Left forelimb (tissue), 1 donor: ENCODE results near the gene TM7SF2.

Experiments
- DNase-seq: peaks from one replicate; pipeline ENCODE4 v3.0.0-alpha.2; 2018; ENCODE audit warnings: low spot score

TM7SF2 gene

DNA sequence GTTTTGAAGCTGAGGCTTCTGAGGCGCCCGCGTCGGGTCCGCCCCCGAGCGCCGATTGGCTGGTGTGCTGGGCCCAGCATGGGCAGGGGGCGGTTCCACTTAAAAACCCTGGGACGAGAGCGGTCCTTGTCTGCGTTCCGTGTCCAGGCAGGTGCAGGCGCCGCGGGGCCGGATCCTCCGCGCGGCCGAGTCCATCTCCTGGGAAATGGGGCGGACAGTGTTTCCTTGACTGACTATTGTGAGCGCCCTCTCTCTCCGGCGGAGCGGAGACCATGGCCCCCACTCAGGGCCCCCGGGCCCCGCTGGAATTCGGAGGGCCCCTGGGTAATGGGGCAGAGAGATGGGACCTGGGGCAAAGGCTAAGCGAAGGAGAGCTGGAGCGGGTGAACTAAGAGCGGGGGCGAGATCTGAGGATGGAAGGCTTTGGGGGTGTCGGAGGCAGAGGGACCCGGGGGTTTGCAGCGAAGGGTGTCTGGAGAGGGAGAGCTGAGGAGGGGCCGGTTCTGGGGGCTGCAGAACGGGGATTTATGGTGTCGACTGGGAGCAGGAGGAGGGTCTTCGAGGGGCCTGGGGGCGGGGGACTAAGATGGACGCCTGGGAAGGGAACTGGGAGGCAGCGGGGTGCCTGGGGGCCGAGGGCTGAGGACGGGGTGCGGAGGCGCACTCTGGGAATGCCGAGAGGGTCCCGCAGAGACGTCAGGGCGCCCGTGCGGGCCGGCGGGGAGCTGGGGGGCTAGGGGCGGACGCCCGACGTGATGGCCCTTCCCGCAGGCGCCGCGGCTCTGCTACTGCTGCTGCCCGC, at the start of gene TM7SF2:
Gene TM7SF2, plus strand, starts transcription at position 129 of the 802 bp plus-strand sequence. Its CDS starts 144 bp downstream, at position 273.
- DNase-seq, result peak; percentile 91

DNA sequence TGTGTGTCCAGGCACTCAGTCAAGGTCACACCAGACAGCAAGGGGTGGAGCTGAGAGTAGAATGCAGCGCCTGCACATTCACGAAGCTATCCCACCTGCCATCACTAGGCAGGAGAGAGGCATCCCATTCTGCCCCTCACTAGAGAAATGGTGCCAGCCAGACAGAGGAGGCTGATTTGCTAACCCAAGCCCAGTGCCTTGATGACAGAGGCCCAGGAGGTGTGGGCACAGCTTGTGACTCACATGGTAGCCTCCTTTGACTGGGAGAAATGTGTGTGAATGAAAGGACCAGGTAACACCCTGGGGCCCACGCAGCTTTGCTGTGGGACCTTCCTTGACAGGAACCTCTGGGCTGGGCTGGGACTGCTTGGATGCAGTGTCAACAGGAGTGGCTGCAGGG, 48.1 kb upstream of the TM7SF2 start:
- no peak for DNase-seq

DNA sequence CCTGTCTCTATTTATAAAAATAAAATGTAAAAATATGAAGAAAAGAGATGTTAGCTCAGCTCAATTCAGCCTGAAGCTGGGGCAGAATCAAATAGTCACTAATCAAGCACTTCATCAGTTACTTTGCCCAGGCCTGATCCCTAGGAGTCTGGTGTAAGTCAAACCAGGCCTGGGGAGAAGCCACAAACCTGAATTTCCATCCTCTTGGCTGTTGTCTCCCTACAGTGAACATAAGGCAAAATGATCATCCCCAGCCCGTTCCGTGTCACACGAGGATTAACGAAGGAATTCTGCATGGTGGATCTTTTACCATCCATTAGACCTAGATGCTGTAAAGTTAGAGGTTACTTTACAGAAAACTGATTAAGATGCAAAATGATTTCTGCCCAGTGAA, 46.8 kb upstream of the TM7SF2 start:
- DNase-seq, result no peak

DNA sequence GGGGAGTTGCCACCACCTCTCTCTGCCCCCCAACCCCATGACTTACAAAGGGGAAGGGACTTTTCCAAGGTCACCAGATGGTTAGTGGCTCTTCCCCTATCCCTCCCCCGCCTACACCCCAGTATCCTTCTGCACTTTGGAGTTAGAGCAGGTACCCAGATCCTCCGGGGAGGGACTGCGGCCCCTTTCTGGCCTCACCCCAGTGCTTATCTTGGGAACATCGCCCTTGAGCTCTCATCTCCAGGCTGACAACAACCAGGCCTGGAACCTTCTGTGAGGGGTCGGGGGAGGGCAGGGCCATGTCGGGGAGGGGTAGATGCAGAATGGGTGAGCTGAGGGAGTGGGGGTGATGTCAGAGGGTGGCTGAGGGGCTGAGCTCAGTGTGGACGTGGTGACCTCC, 45.8 kb upstream of the TM7SF2 start:
- no peak for DNase-seq

DNA sequence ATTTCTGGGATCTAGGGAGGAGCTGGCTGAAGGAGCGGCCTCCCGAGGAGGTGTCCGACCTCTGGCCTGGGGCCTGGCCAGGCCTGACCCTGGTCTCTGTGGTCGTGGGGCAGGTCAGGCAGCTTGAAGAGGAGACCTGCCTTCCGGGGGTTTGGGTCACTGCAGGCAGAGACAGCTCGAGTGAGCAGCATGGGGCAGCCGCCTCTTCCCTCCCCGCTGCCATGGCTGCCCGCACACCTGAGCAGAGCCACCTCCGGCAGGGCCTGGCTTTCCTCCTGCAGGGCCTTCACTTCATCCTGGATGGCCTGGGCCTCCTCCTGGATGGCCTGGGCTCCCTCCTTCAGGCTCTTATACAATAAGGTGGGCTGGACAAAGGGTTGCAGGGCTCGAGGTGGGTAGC, 45.4 kb upstream of the TM7SF2 start:
- DNase-seq, result no peak

DNA sequence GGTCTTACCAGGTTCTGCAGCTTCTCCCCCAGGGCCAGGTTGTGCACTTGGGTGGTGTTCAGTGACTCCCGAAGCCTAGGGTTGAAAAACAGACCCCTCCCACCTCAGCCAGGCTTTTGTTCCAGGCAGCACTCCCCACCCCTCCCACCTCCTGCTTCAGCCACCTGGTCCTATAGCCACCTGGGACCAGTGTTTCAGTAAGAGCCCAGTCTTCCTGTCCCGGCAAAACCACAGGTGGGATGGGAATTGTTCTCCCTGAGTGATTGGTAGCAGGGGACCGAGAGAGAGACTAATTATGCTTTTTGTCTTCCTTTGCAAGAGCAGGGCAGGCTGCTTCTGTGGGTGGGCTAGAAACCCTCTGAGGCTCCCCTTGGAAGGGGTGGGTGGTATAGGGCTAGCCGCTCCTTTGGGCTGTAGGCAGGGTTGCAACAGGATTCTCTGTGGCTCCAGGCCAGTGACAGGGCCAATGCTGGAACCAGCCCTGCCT, 44.8 kb upstream of the TM7SF2 start:
- DNase-seq, result no peak

DNA sequence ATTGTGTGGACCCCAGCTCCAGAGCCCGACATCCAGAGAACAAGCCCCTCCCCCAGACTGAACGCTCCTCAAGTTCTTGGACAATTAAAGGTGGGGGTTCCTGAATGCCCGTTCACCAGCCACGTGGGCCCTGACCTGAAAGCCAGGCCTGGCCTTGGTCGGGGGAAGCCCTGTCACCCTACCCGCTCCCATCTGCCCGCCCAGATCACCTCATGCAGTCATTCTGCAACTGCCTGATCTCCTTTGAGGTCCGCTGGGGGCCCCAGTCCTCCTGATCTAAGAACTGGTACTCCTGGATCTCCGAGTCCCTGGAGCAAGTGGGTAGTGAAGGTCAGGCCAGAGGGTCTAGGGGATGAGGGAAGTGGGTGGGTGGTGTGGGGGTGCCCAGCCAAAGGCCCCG, 44.2 kb upstream of the TM7SF2 start:
- DNase-seq, result no peak

DNA sequence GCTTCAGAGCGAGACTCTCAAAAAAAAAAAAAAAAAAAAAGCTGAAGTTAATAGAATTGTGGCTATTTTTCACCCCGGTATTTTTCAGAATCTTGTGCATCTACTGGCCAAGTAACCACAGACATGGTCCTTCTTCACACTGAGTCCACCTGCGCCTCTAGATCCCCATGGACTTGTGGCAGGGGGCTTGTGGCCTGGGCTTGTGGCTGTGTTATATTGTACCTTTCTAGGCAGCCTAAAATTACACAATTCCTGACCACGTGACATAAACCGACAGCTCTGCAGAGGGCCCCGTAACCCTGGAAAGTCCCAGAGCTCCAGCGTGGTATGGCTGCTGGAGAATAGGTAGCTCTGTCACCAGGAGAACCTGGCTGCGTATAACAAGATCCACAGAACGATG, 42.5 kb upstream of the TM7SF2 start:
- DNase-seq, result no peak

DNA sequence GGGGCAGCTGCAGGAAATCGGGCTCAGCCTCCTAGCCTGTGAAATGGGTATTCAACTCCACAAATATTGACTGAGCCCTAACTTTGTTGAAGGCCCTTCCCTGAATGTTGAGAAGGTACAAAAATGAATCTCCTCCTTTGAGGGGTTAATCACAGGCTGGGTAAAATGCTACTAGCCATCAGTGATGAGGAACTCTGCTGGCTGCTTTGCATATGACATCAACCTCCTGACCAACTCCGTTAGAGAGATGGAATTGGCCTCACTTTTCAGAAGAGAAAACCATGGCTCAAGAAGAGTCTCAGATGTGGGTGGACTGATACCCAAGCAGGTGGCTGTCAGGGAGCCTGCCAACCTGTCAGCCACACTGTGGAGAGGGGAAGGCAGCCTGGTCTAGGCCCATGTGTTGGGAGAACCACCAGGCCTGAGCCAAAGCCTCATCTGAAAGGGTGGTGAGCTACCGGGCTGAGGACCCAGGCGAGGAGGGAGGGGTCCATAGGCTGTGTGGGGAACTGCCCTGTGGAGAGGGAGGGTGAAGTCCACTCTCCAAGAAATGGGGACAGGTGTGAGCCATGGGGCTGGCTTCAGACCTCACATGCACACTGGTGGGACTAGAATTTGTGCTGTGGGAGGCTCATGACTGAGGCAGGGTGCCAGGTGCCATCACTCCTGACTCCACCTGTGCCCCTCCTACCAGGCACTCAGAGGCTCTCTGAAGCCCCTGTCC, 39.6 kb upstream of the TM7SF2 start:
- no peak for DNase-seq

DNA sequence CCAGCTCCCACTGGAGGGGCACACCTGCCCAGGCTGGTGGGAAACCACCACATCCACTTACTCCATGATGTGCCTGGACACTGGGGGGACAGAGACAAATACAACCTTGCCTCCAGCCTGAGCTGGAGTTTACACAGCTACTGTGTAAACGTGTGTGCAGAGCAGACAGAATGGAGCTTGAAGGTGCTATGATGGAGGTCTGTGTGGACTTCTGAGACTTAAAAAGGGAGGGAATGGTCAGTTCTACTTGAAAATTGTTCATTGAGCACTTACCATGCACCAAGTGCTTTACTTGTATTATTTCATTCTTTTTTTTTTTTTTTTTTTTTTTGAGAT, 39.1 kb upstream of the TM7SF2 start:
- DNase-seq, result no peak

DNA sequence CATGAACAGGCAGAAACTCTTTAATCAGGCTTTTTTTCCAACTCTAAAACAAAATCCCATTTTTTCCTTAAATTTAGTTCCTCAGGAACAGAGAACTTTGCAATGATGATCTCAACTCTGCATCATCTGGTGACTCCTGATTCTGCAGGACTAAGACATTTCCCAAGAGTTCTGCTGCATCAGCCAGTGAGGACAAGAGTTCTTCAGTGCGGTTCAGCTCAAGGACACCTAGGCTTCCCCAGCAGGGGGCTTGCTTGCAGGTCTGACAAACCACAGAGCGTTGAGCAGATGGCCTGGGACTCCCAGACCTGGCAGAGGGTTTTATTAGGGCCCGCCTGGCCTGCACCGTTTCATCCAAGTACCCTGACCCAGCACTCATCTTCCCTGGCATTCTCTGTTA, 34.2 kb upstream of the TM7SF2 start:
- DNase-seq, result no peak

DNA sequence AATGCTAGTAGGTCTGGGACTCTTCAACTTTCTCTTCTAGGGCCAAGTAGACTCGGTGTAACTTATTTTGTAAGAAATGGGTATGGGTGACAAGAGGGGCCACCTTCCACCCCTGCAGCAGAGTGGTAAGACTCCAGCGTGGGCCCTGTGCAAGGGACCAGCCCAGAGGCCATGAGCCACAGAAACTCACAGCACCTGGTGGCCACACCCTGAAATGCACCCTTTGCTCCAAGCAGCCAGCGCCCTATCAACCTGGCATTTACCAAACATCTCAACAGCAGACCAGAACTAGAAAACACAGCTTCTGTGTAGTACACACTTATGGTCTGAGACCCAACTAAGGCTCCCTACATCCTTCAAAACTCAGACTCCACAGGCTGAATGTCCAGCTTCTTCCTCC, 33.5 kb upstream of the TM7SF2 start:
- no peak for DNase-seq

DNA sequence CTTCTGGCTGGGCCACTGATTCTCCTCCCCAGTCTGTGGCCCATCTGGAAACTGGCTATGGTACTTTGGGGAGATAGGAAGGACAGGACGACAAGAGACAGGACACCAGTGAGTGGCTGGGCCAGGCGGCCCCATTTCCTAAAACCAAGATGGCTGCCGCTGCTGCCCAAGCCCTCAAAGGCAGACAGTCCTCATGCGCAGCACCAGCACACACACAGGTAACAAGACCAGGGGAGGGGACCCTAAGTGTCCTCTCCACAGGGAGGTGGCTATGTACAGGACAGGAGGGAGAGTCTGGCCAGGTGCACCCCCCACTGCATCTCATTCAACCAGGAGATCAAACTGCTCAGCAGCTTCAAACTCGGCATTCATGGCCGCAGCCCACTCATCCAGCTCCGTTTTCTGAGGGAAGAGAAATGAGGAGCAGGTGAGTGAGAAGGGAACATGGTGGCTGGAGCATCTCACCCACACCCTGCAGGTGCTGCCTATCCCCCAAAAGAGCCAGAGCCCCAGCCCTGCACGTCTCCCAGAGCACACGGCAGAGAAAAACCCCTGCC, 32.8 kb upstream of the TM7SF2 start:
- DNase-seq, result no peak

DNA sequence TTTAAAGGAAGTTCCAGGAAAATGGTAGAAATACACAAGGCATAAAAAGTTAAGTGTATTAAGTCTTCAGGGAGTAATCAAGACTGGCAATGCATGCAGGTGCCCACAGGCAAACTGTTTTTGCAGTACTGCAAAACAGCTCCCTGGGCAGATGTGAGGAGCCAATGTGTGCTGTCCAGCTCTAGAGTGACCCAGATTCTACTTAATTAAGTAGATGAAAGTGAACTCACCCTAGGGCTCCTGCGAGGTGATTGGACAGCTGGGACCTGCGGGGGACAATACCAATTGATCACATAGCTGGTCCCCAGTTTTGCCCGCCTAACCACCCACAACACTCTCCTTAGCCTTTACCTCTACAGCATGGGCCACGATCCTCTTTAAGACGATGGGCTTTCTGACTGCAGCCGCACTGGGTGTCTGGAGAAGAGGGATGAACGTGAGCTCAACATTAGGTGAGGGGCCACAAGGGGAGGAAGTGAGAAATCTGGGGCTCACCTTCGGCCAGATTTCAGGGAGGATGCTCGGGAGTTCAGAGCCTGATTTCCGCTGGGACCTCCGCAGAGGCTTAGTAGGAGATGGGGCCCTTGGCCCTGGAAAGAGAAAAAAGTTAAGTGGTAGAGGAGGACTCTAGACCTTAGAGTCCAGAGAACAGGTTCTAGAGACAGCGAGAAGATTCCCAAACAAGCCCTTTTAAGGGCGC, 28.4 kb upstream of the TM7SF2 start:
- no peak for DNase-seq

DNA sequence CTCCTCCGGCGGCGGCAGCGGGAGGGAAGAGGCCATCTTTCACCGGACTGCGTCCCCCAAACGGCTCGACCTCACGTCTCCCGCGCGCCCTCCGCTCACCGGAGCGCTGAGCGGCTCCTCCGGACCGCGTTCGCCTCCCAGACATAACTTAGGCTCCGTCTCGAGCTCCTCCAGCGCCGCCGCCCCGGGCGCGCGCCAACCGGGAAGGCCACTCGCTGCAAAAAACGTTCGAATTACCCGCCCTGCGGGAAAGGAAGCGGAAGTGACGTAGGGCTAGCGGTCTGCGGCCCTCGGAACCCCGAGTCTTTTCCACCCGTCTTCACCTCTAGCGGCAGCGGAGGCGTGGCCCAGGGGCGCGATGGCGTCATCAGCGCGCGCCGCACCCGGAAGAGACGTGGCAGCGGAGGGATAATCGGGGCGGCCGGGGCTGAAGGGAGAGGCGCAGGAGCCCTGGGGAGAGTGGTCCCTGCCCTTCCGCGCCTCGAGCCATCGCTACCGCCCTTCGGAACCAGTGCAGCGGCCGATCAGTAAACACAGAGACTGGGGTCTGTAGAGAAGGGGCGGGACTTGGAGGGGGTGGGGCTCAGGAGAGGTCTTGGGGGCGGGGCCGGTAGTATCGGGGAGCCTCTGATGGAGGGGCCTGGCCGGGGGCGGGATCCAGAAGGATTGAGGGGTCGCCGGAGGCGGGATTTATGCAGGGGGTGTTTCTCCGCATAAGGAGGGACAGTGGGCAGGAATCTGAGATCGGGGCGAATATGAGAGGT, 27.7 kb upstream of the TM7SF2 start, which contains the start of the genes CDCA5 and ZFPL1:
Gene CDCA5, minus strand, starts transcription at position 207 of the 764 bp plus-strand sequence. Its CDS starts 62 bp downstream, at position 145.
Gene ZFPL1, plus strand, starts transcription at position 389 of the 764 bp plus-strand sequence. CDS start 477 bp downstream, outside the sequence.
- DNase-seq, result peak; percentile 97

DNA sequence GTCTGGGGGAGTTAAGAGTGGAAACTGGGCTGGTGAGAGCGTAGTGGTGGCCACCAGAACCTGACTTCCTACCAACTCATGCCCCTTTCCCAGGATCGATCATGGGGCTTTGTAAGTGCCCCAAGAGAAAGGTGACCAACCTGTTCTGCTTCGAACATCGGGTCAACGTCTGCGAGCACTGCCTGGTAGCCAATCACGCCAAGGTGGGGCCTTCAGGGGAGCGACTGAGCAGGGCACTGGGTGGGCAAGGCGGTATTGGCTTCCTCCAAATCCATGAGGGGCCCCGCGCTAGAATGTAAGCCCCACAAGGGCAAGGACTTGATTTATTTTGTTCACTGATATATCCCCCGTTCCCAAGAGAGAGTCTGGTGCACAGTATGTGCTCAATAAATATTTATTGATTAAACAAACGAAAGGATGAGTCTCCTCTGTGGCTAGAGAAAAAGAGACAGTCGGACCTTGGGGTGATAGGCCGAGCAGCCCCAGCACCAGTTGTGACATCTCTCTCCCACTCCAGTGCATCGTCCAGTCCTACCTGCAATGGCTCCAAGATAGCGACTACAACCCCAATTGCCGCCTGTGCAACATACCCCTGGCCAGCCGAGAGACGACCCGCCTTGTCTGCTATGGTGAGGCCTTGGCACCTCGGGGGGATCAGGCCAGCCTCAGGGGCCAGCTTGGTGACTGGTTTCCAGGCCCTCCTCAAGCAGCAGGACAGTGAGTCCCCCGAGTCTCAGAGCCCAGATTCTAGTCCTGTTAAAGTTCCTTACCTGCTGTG, 26.9 kb upstream of the TM7SF2 start:
- no peak for DNase-seq

DNA sequence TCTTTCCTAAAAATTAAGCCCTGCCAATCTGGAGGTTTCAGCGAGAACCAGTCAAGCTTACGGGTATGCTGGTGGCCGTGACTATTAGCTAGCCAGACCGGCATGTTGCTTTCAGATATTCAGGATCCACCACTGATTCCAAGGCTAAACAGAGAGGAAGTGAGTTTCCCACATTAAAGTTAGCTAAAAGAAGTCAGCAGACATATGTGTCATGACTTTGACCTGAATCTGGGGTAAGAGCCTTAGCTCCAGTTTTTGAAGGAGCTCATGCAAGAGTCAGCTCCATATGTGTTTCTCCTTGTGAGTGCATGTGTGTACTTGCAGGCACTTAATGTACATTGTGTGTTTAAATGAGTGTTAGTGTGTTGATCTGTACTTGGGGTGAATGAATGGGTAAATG, 26.2 kb upstream of the TM7SF2 start:
- DNase-seq, result no peak

DNA sequence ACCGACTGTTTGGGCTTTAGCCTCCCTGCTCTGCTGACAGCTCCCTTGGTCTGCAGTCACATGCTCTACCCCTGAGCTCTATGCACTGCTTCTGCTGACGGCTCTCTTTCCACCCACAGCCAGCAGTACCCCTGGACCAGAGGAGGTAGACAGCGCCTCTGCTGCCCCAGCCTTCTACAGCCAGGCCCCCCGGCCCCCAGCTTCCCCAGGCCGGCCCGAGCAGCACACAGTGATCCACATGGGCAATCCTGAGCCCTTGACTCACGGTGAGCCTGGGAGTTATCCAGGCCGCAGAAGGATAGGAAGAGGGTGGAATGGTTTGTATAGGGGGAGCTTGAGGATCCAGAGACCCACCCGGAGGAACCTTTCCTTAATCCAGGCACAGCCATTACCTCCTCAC, 24.9 kb upstream of the TM7SF2 start:
- DNase-seq, result no peak

DNA sequence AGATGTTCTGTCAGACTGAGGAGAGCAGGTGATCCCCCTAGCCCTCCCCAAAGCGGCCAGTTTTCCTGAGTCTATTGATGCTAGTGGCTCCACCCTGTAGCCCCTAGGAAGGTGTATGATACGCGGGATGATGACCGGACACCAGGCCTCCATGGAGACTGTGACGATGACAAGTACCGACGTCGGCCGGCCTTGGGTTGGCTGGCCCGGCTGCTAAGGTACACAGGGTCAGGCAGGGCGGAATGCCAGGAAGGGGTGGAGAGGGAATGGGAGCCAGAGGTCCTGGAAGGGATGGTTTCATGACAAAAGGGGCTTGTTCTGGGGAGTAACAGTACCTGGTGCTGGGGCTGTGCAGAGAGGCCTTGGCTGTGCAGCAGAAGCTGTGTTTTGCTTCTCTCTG, 24.5 kb upstream of the TM7SF2 start:
- no peak for DNase-seq

DNA sequence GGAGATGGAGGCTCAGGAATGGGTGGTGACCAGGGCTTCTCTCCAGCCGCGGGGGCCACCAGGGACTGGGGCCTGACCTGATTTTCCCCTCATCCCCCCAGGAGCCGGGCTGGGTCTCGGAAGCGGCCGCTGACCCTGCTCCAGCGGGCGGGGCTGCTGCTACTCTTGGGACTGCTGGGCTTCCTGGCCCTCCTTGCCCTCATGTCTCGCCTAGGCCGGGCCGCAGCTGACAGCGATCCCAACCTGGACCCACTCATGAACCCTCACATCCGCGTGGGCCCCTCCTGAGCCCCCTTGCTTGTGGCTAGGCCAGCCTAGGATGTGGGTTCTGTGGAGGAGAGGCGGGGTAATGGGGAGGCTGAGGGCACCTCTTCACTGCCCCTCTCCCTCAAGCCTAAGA, 23.8 kb upstream of the TM7SF2 start:
- no peak for DNase-seq

DNA sequence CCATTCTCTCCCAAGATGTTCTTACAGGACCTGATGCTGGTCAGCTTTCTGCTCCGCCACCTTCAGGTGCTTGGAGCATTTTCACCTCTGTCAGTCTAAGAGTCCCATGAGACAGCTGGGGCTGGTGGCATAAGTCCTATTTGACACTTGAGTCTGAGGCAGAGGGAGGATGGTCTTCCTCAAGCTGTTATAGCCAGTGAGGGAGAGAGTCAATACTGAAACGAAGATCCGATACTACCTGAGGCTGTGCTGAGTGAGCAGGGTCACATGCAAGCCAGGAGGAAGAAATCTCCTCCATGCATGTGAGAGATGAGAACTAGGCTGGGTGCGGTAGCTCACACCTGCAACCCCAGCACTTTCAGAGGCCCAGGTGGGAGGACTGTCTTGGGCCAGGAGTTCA, 22.1 kb upstream of the TM7SF2 start:
- no peak for DNase-seq
